CD14-positive monocyte (primary cell): ENCODE data around the gene TMEM51. TPM values are rescaled to one million over a fixed set of nuclear protein-coding genes. Genes with fewer than 3 reads are reported as not detected.

Experiments used
- DNase-seq, 3 donors: peaks; one replicate each; pipeline ENCODE4 v3.0.0-alpha.2; 2011 to 2022
- H2AFZ ChIP-seq: 2 replicates; pipeline ENCODE4 v1.6.0; 2012; ENCODE audit warnings: mild to moderate bottlenecking, low read depth, low read length, inconsistent platforms; ENCODE audit not compliant: insufficient read depth, poor library complexity, severe bottlenecking
- H3K27ac ChIP-seq, 2 donors: 1 replicate in 1 of 2; 2 replicates in 1 of 2; pipeline ENCODE4 v1.5.1; 2012 to 2013; ENCODE audit warnings: low read length in 2 of 2, control low read depth in 1 of 2, inconsistent platforms in 1 of 2, low read depth in 1 of 2, mild to moderate bottlenecking in 1 of 2
- H3K27me3 ChIP-seq, 2 donors: one replicate each; pipeline versions ENCODE4 v1.6.0 to v1.6.1; 2011 to 2013; ENCODE audit warnings: low read length in 2 of 2; ENCODE audit not compliant: control insufficient read depth in 2 of 2, insufficient read depth in 2 of 2
- H3K36me3 ChIP-seq, 2 donors: replicated peaks in 1 of 2; 1 replicate in 1 of 2; 2 replicates in 1 of 2; pipeline versions ENCODE4 v1.5.1 to v1.6.1; 2012 to 2013; ENCODE audit warnings: low read length in 2 of 2, control low read depth in 1 of 2, inconsistent platforms in 1 of 2, mild to moderate bottlenecking in 1 of 2; ENCODE audit not compliant: insufficient read depth in 2 of 2, control insufficient read depth in 1 of 2
- H3K4me1 ChIP-seq, 2 donors: 1 replicate in 1 of 2; 2 replicates in 1 of 2; pipeline versions ENCODE4 v1.5.1 to v1.6.1; 2012 to 2013; ENCODE audit warnings: low read length in 2 of 2, control low read depth in 1 of 2, inconsistent platforms in 1 of 2, mild to moderate bottlenecking in 1 of 2, moderate library complexity in 1 of 2; ENCODE audit not compliant: insufficient read depth in 2 of 2, control insufficient read depth in 1 of 2
- H3K4me2 ChIP-seq: replicated peaks from 2 replicates; pipeline ENCODE3; 2012; ENCODE audit warnings: low read length, moderate library complexity, mild to moderate bottlenecking; ENCODE audit not compliant: poor library complexity, severe bottlenecking; ENCODE audit errors: extremely low read depth
- H3K4me3 ChIP-seq, 3 experiments: fragments of 200-600 bp in 1 of 3; sonication (generic) in 1 of 3; replicated peaks in 1 of 3; 1 replicate in 2 of 3; 2 replicates in 1 of 3; pipeline ENCODE4 v1.5.1; 2011 to 2013; ENCODE audit warnings: low read length in 3 of 3, mild to moderate bottlenecking in 3 of 3, control low read depth in 2 of 3, low read depth in 2 of 3, inconsistent platforms in 1 of 3, moderate library complexity in 1 of 3
- H3K79me2 ChIP-seq: 2 replicates; pipeline ENCODE4 v1.6.0; 2012; ENCODE audit warnings: mild to moderate bottlenecking, control low read depth, inconsistent platforms, low read length, moderate library complexity; ENCODE audit not compliant: insufficient read depth
- H3K9ac ChIP-seq: 2 replicates; pipeline ENCODE4 v1.6.0; 2017; ENCODE audit warnings: low read length, mild to moderate bottlenecking; ENCODE audit not compliant: insufficient read depth, poor library complexity, severe bottlenecking
- H3K9me3 ChIP-seq, 2 donors: replicated peaks in 1 of 2; 1 replicate in 1 of 2; 2 replicates in 1 of 2; pipeline versions ENCODE4 v1.5.1 to v1.6.1; 2012 to 2013; ENCODE audit warnings: low read length in 2 of 2, control low read depth in 1 of 2; ENCODE audit not compliant: control insufficient read depth in 1 of 2, insufficient read depth in 1 of 2
- H4K20me1 ChIP-seq: 2 replicates; pipeline ENCODE4 v1.6.0; 2012; ENCODE audit warnings: mild to moderate bottlenecking, low read length, control low read depth, moderate library complexity; ENCODE audit not compliant: insufficient read depth
- H3K27ac Mint-ChIP-seq, 7 donors: one replicate each; pipeline ENCODE4 v1.8.0; 2020; ENCODE audit warnings: mild to moderate bottlenecking in 7 of 7, mixed read lengths in 7 of 7, moderate library complexity in 6 of 7, inconsistent platforms in 2 of 7
- H3K27me3 Mint-ChIP-seq, 3 donors: one replicate each; pipeline ENCODE4 v1.8.0; 2021 to 2022; ENCODE audit warnings: low read depth in 3 of 3, mild to moderate bottlenecking in 3 of 3, mixed read lengths in 3 of 3, moderate library complexity in 3 of 3, inconsistent platforms in 1 of 3
- H3K36me3 Mint-ChIP-seq, 2 donors: one replicate each; pipeline ENCODE4 v1.8.0; 2020; ENCODE audit warnings: mixed read lengths in 2 of 2, inconsistent platforms in 1 of 2, mild to moderate bottlenecking in 1 of 2
- H3K4me1 Mint-ChIP-seq: one replicate; pipeline ENCODE4 v1.8.0; 2020; ENCODE audit warnings: mild to moderate bottlenecking, mixed read lengths
- H3K4me3 Mint-ChIP-seq, 2 donors: one replicate each; pipeline ENCODE4 v1.8.0; 2020; ENCODE audit warnings: mild to moderate bottlenecking in 2 of 2, mixed read lengths in 2 of 2, moderate library complexity in 1 of 2
- H3K9me3 Mint-ChIP-seq, 7 donors: one replicate each; pipeline ENCODE4 v1.8.0; 2020 to 2022; ENCODE audit warnings: mixed read lengths in 7 of 7, mild to moderate bottlenecking in 6 of 7, moderate library complexity in 6 of 7, inconsistent platforms in 2 of 7
- WGBS: methylation state at CpG from one replicate; pipeline ENCODE4 v1.1.5; 2013; ENCODE audit warnings: missing lambda C conversion rate; ENCODE audit not compliant: insufficient coverage; 5-methylcytosine and 5-hydroxymethylcytosine counted together
- intact Hi-C, 2 donors: fragments of 100-400 bp; cut with micrococcal nuclease; formaldehyde crosslinking; loops; one replicate each; pipeline versions ENCODE4 v1.15.0 to v1.15.1; 2023
- polyA plus RNA-seq, 3 donors: library from polyadenylated mRNA; depleted of rRNA in 1 of 3; unstranded in 2 of 3; stranded (reverse) in 1 of 3; fragments of 300-500 nt in 2 of 3; fragments of >200 nt in 1 of 3; fragmentation: Illumina TruSeq in 2 of 3; gene quantifications; 1 replicate in 2 of 3; 2 replicates in 1 of 3; pipeline ENCODE4 v1.2.3, GENCODE V29; 2012 to 2021
- TF ChIP-seq, protein P1 (sequence below): fragments of 200-600 bp; IDR thresholded peaks from one replicate; pipeline ENCODE4 v1.8.0; 2022; ENCODE audit warnings: antibody characterized with exemption, mild to moderate bottlenecking

TMEM51 gene
- polyA plus RNA-seq, 3 donors, result 1.2 to 2.5 (median 2.1) TPM

DNA sequence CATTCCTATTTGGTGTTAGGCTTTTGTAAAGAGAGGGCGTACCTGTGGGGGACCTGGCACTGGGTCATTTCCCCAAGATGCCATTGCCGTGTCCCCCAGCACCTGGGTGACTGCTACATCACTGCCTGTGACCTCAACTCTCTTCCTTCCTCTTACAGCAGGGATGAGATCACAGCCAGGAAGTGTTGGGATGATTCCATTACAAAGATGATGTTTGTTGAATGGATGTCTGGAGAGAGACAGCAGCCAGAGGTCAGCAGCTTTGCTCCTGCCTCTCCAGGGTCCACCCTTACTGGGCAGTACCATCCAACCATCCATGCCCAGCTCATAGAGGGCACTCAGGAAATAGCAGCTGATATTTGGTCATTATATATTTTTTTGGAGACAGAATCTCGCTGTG is 35.1 kb downstream of the TMEM51 start:
- intact Hi-C loops, result no loop called here
- Histone ChIP-seq H3K4me1 (peaks cover 4 to 9% of the 10 kb centered on the region in 2 donors), H3K9me3 (no peaks in the 10 kb centered on the region), H4K20me1 (no peaks in the 10 kb centered on the region), H3K79me2 (no peaks in the 10 kb centered on the region), H3K9ac (no peak overlapping the region), H3K4me2 (no peak overlapping the region), H3K27me3 (no peaks in the 10 kb centered on the region), H3K27ac (no peak overlapping the region), H3K36me3 (no peaks in the 10 kb centered on the region), H3K4me3 (no peak overlapping the region), H2AFZ (no peak overlapping the region)
- H3K9me3 Mint-ChIP-seq, result no peaks in the 10 kb centered on the region
- H3K4me3 Mint-ChIP-seq, result no peak overlapping the region
- peak in 2 of 3 donors; percentile 19 to 53 for DNase-seq
- H3K4me1 Mint-ChIP-seq, result peaks cover 7% of the 10 kb centered on the region
- H3K36me3 Mint-ChIP-seq, result no peaks in the 10 kb centered on the region
- TF ChIP-seq, protein P1, sequence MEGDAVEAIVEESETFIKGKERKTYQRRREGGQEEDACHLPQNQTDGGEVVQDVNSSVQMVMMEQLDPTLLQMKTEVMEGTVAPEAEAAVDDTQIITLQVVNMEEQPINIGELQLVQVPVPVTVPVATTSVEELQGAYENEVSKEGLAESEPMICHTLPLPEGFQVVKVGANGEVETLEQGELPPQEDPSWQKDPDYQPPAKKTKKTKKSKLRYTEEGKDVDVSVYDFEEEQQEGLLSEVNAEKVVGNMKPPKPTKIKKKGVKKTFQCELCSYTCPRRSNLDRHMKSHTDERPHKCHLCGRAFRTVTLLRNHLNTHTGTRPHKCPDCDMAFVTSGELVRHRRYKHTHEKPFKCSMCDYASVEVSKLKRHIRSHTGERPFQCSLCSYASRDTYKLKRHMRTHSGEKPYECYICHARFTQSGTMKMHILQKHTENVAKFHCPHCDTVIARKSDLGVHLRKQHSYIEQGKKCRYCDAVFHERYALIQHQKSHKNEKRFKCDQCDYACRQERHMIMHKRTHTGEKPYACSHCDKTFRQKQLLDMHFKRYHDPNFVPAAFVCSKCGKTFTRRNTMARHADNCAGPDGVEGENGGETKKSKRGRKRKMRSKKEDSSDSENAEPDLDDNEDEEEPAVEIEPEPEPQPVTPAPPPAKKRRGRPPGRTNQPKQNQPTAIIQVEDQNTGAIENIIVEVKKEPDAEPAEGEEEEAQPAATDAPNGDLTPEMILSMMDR, result no peak
- peaks cover 0 to 5% (median 3%) of the 10 kb centered on the region in 3 donors for H3K27me3 Mint-ChIP-seq
- WGBS, result no CpG with 5 or more reads among the region's 3 CpGs
- H3K27ac Mint-ChIP-seq, result no peak overlapping the region

DNA sequence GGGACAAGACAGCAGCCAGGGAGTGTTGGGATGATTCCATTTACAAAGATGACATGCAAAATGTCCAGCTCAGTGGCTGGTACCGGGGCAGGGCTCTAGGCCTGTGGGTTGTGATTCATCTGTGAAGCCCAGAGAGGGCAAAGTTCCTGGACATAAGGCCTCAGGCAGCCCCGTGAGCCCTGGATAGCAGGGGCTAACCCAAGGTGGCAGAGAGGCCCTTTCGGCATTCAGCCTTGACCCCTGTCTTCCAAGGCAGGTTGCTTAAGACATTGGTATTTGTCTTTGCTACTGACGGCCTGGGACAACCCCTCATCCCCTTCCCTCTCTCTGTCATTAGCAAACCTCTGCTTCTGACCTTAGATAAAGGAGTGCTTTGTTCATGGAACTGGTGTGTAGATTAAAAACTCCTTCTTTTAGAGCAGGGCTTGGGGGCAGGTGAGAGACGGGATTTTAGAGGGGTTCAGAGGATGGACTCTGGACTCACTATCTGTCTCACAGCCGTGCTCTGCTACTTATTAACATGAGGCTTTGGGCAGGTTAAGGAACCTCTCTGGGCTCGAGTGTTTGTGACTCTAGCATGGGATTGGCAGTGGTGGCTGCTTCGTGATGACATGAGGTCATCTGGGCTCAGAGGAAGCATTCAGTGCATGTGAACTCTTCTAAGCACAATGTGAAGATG is 36.3 kb downstream of the TMEM51 start:
- H3K27me3 Mint-ChIP-seq, result peaks cover 0 to 3% (median 2%) of the 10 kb centered on the region in 3 donors
- Histone ChIP-seq H2AFZ (no peak overlapping the region), H4K20me1 (no peaks in the 10 kb centered on the region), H3K4me1 (peaks cover 4 to 9% of the 10 kb centered on the region in 2 donors), H3K9me3 (no peaks in the 10 kb centered on the region), H3K27ac (no peak overlapping the region), H3K4me3 (no peak overlapping the region), H3K79me2 (no peaks in the 10 kb centered on the region), H3K9ac (no peak overlapping the region), H3K36me3 (no peaks in the 10 kb centered on the region), H3K4me2 (no peak overlapping the region), H3K27me3 (no peaks in the 10 kb centered on the region)
- peak overlapping the region in 1 of 7 donors; percentile 64 for H3K27ac Mint-ChIP-seq
- no peaks in the 10 kb centered on the region for H3K36me3 Mint-ChIP-seq
- 95% methylated on average over 6 of the region's 8 CpGs for WGBS
- no peak for DNase-seq
- H3K4me1 Mint-ChIP-seq, result peaks cover 7% of the 10 kb centered on the region
- TF ChIP-seq, protein P1, result no peak
- intact Hi-C loops, result no loop called here
- H3K4me3 Mint-ChIP-seq, result no peak overlapping the region
- no peaks in the 10 kb centered on the region for H3K9me3 Mint-ChIP-seq
